ENCODE measurements around the gene AXL.
A peak's percentile ranks its signal among the peaks of the same experiment; 100 is the strongest.

DNA sequence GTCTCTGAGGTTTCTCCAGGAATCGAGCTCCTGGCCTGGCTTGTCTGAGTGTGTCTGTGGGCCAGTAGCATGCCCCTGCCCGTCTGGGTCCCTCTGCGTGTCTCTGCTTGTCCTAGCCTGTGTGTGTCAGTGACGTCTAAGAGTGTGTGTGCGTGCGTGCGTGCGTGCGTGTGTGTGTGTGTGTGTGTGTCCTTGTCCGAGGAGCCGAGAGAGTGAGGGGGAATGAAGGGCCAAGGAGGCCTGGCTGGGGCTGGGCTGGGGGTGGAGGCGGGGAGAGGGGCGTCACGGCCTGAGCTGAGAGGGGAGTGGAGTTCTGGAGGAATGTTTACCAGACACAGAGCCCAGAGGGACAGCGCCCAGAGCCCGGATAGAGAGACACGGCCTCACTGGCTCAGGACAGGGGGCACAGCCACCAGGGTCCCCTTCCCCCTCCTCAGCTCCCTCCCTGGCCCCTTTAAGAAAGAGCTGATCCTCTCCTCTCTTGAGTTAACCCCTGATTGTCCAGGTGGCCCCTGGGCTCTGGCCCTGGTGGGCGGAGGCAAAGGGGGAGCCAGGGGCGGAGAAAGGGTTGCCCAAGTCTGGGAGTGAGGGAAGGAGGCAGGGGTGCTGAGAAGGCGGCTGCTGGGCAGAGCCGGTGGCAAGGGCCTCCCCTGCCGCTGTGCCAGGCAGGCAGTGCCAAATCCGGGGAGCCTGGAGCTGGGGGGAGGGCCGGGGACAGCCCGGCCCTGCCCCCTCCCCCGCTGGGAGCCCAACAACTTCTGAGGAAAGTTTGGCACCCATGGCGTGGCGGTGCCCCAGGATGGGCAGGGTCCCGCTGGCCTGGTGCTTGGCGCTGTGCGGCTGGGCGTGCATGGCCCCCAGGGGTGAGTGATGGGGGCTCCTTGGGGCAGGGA lies at the start of gene AXL:
- TF ChIP-seq CTCF (IDR thresholded peaks at IDR 0.05), result no peak
- TF ChIP-seq POLR2A (IDR thresholded peaks at IDR 0.05), result peak; percentile 42 to 69

All from uterus (tissue), 2 donors.